Measurements from ENCODE around the gene AP3S2. TPM values are rescaled to one million over a fixed set of nuclear protein-coding genes. Genes with fewer than 3 reads are reported as not detected.
"Not testable (repeated sequence)": the region's sequence is repeated elsewhere in the genome, so short reads cannot be mapped to it uniquely, and the experiment has no call there.

Gene AP3S2
- total RNA-seq (60.9 TPM), polyA plus RNA-seq (22.5 TPM)

DNA sequence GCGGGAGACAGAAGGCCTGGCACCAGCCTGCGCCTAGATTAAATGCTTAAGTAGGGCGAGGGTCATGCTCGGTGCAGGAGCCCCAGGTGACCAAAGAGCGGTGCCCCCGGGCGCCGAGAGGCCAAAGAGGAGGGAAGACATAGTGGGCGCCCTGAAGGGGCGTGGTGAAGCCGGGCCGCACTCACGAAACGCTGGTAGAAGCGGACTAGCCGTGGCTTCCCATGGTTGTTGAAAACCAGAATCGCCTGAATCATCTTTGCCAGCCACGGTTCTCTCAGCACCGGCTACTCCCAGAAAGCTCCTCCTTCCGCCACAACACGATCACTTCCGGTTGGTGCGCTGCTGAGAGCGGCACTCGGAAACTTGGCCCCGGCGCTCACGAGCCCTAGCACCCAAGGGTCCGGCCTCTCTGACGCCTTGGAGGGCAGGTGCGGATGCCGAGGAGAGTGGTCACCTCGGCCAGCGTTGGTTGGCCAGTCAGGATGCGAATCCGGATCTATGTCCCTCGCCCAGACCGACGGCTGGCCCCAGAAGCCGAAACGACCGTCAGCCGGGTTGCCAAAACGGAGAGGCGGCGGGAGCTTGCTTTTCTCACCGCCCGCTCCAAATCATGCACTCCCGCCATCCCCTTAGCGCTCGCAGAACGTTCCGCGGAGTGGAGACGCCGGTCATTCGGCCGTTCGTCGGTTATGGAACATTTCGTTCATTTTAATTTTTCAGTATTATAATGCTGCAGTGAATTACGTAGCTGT, at the start of gene AP3S2:
Gene AP3S2, minus strand, starts transcription at position 299 of the 752 bp plus-strand sequence. Its CDS starts 45 bp downstream, at position 254.
- under 1% methylated on average over 62 of the region's 62 CpGs for WGBS

DNA sequence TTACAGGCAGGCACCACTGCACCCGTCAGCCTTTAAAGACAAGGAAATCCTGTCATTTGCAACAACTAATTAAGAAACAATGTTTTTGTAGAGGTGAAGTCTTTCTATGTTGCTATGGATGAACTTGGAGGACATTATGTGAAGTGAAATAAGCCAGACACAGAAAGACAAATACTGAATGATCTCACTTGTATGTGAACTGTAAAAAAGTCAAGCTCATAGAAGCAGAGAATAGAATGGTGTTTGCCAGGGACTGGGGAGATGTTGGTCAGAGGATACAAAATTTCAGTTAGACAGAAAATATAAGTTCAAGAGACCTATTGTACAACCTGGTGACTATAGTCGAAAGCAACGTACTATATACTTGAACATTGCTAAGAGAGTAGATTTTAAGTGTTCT, 46.1 kb upstream of the AP3S2 start:
- Histone ChIP-seq H3K4me3 (ENCODE audit: low read depth, low read length) (no peak overlapping the region), H3K4me1 (ENCODE audit: insufficient read depth) (no peaks in the 10 kb centered on the region), H3K36me3 (ENCODE audit: insufficient read depth) (no peaks in the 10 kb centered on the region), H3K27ac (ENCODE audit: low read depth) (no peak overlapping the region)
- DNase-seq (ENCODE audit: extremely low spot score) = no peak
- 70% methylated on average over 3 of the region's 3 CpGs for WGBS

More for the DNA sequence above, at the start of gene AP3S2:
- H3K4me1 ChIP-seq (ENCODE audit: insufficient read depth) = no peaks in the 10 kb centered on the region
- DNase-seq (ENCODE audit: extremely low spot score) = peak; percentile 89
- no peaks in the 10 kb centered on the region for H3K36me3 ChIP-seq (ENCODE audit: insufficient read depth)
- H3K4me3 ChIP-seq (ENCODE audit: low read depth, low read length) = peak within 1 kb of the TSS; percentile 82
- H3K27ac ChIP-seq (ENCODE audit: low read depth) = peak within 1 kb of the TSS; percentile 77

DNA sequence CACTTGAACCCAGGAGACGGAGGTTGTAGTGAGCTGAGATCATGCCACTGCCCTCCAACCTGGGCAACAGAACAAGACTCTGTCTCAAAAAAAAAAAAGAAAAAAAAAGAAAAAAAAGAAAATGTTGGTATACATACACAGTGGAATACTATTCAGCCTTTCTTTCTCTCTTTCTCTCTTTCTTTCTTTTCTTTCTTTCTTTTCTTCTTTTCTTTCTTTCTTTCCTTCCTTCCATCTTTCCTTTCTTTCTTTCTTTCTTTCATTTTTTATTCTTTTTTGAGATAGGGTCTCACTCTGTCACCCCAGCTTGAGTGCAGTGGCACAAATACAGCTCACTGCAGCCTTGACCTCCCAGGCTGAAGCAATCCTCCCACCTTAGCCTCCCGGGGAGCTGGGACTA, 45.6 kb upstream of the AP3S2 start:
- not testable (repeated sequence) for H3K36me3 ChIP-seq (ENCODE audit: insufficient read depth); DNase-seq (ENCODE audit: extremely low spot score); H3K4me1 ChIP-seq (ENCODE audit: insufficient read depth); H3K4me3 ChIP-seq (ENCODE audit: low read depth, low read length); H3K27ac ChIP-seq (ENCODE audit: low read depth)
- WGBS = 73% methylated on average over 2 of the region's 2 CpGs

DNA sequence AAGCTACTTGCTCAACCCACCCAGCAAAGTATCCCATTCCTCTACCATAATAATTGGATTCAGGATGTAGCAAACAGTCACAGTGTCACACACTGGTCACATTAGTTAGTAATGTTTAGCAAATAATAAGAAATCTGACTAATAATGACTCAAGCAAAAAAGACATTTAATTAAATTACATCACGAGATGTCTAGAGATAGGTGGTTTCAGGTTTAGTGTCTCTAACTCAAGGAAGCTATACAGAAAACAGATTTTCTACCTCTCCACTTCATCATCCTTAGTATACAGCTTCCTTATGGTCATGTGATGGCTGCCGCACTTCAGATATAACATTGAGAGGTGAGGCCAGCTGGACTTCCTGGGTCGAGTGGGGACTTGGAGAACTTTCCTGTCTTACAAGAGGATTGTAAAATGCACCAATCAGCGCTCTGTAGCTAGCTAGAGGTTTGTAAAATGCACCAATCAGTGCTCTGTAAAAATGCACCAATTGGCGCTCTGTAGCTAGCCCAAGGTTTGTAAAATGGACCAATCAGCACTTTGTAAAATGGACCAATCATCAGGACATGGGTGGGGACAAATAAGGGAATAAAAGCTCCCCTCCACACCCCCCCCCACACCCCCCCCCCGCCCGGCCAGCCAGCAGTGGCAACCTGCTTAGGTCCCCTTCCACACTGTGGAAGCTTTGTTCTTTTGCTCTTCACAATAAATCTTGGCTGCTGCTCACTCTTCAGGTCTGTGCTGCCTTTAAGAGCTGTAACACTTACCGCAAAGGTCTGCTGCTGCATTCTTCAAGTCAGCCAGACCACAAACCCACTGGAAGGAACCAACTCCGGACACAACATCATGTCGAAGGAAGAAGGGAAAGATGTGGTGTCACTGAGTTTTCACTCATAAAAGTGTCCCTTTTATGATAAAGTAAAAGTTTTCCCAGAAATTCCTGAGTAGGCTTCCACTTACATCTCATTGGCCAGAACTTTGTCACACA, 43.9 kb upstream of the AP3S2 start:
- no peaks in the 10 kb centered on the region for H3K36me3 ChIP-seq (ENCODE audit: insufficient read depth)
- H3K4me1 ChIP-seq (ENCODE audit: insufficient read depth) = no peaks in the 10 kb centered on the region
- 75% methylated on average over 10 of the region's 10 CpGs for WGBS
- DNase-seq (ENCODE audit: extremely low spot score) = no peak
- H3K27ac ChIP-seq (ENCODE audit: low read depth) = no peak overlapping the region
- no peak overlapping the region for H3K4me3 ChIP-seq (ENCODE audit: low read depth, low read length)

DNA sequence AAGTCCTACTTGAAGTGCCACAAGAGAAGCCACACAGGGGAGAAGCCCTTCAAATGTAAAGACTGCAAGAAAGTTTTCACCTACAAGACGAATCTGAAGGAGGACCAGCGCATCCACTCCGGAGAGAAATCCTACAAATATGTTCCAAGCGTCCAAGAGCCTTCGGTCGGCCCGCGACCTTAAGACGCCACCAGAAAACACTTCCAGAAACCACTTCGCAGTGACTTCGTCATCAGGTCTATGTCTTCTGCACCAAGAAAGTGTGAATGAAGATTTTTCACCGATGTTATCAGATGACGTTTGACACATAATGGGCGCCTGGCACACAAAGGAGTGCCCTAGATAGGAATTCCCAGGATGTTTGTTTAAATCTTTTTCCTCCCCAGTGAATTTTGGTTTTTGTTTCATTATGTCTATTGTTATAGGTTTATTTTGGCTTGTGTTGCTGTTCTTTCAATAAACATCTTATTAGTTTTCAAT, 43.0 kb upstream of the AP3S2 start:
- Histone ChIP-seq H3K27ac (ENCODE audit: low read depth) (no peak overlapping the region), H3K4me3 (ENCODE audit: low read depth, low read length) (no peak overlapping the region), H3K4me1 (ENCODE audit: insufficient read depth) (no peaks in the 10 kb centered on the region), H3K36me3 (ENCODE audit: insufficient read depth) (no peaks in the 10 kb centered on the region)
- DNase-seq (ENCODE audit: extremely low spot score) = no peak
- WGBS = 88% methylated on average over 14 of the region's 14 CpGs

DNA sequence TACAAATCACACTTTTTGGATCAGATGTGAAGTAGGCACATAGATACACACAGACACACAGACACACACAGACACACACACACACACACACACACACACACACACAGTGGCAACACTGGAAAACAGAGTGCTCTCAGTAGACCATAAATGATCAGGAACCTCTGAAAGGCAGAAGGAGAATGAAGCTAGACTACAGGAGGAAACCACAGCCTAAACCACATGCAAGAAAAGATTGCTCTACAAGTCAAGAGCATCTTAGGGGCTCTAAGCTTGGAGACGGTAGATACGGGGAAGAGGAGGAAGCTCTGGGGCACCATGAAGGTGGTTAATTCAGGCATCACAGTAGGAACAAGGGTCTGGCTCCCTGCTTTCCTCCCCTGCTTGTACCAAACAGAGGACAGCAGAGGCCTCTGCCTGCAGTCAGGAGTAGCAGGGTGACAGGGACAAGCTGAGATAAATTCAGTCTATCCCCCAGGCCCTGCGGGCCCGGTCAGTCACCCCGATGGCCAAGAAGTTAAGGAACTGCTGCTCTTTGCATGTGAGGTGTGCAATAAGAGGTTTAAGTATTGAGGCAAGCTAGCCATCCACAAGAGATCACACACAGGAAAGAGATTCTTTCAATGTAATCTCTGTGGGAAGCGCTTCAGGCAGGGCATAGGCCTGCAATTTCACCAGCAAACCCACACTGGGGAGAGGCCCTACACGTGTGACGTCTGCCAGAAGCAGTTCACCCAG, 42.4 kb upstream of the AP3S2 start:
- WGBS = 82% methylated on average over 8 of the region's 8 CpGs
- H3K27ac ChIP-seq (ENCODE audit: low read depth) = no peak overlapping the region
- H3K4me1 ChIP-seq (ENCODE audit: insufficient read depth) = no peaks in the 10 kb centered on the region
- H3K4me3 ChIP-seq (ENCODE audit: low read depth, low read length) = no peak overlapping the region
- DNase-seq (ENCODE audit: extremely low spot score) = no peak
- H3K36me3 ChIP-seq (ENCODE audit: insufficient read depth) = no peaks in the 10 kb centered on the region

DNA sequence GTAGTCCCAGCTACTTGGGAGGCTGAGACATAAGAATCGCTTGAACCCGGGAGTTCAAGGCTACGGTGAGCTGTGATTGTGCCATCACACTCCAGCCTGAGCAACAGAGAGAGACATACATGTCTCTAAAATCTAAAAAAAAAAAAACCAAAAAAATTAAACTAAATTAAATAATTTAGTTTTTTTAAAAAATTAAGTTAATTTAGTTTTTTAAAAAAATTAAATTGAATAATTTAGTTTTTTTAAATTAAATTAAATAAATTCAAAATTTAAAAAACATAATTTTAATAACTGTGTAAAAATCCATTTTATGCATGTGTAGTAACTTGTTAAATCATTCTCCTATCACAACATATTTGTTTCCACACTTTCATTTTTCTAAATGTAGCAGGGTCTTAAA, 39.1 kb upstream of the AP3S2 start:
- Histone ChIP-seq H3K27ac (ENCODE audit: low read depth) (no peak overlapping the region), H3K4me1 (ENCODE audit: insufficient read depth) (no peaks in the 10 kb centered on the region), H3K36me3 (ENCODE audit: insufficient read depth) (no peaks in the 10 kb centered on the region), H3K4me3 (ENCODE audit: low read depth, low read length) (no peak overlapping the region)
- DNase-seq (ENCODE audit: extremely low spot score) = no peak
- 98% methylated on average over 3 of the region's 3 CpGs for WGBS

DNA sequence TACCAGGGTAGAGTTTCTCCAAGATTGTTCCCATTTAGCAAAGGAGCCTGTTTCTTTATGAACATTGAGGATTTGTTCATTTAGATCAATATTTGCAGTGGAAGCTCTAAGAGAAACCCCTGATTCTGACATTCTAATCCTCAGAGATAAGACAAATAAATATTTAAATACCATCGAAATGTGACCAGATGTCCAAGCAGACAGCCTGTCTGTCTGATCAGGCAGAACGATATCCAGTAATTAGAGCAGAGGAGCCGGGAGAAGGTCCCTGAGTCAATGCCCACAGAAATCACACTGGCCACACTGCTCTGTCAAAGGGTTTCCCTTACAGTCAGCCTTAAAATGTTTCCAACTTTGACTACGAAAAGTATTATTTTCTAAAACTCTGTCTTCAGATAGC, 34.6 kb upstream of the AP3S2 start:
- DNase-seq (ENCODE audit: extremely low spot score) = no peak
- no peaks in the 10 kb centered on the region for H3K4me1 ChIP-seq (ENCODE audit: insufficient read depth)
- H3K36me3 ChIP-seq (ENCODE audit: insufficient read depth) = no peaks in the 10 kb centered on the region
- no peak overlapping the region for H3K4me3 ChIP-seq (ENCODE audit: low read depth, low read length)
- no peak overlapping the region for H3K27ac ChIP-seq (ENCODE audit: low read depth)
- 43% methylated on average over 4 of the region's 4 CpGs for WGBS

DNA sequence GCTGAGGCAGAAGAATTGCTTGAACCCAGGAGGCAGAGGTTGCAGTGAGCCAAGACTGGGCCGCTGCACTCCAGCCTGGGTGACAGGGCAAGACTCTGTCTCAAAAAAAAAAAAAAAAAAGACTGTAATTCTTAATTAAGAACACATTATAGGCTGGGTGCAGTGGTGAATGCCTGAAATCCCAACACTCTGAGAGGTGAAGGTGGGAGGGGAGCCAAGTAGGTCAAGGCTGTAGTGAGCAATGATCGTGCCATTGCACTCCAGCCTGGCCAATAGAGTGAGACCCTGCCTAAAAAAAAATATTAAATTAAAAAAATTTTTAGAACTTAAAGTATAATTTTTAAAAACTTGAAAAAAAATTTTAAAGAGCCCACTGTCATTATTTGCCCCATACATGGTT, 32.4 kb upstream of the AP3S2 start:
- H3K4me1 ChIP-seq (ENCODE audit: insufficient read depth) = no peaks in the 10 kb centered on the region
- H3K4me3 ChIP-seq (ENCODE audit: low read depth, low read length) = no peak overlapping the region
- 77% methylated on average over 2 of the region's 2 CpGs for WGBS
- no peaks in the 10 kb centered on the region for H3K36me3 ChIP-seq (ENCODE audit: insufficient read depth)
- DNase-seq (ENCODE audit: extremely low spot score) = no peak
- H3K27ac ChIP-seq (ENCODE audit: low read depth) = no peak overlapping the region

DNA sequence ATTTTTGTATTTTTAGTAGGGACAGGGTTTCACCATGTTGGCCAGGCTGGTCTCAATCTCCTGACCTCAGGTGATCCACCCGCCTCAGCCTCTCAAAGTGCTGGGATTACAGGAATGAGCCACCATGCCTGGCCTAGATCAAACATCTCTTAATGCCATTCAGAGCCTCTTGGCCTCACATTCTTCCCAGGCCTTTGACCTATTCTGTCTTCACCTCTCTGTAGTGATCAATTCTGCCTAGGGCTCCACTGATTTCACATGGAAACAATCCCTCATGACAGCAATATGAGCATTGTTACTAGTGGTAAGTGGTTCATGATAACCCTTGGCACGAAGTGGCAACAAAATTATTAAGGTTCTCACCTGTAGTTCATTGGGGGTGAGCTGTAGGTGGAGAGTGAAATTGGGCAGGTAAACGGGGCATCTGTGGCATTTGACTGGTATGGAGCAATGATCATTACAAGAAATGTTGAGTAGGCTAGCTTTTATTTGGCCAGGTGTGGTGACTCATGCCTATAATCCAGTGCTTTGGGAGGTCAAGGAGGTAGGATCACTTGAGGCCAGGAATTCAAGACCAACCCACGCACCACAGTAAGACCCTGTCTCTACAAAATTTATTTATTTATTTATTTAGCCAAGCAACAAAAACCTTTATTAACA, 23.8 kb upstream of the AP3S2 start:
- 70% methylated on average over 4 of the region's 4 CpGs for WGBS
- Histone ChIP-seq H3K4me3 (ENCODE audit: low read depth, low read length) (no peak overlapping the region), H3K36me3 (ENCODE audit: insufficient read depth) (no peaks in the 10 kb centered on the region), H3K27ac (ENCODE audit: low read depth) (no peak overlapping the region), H3K4me1 (ENCODE audit: insufficient read depth) (no peaks in the 10 kb centered on the region)
- no peak for DNase-seq (ENCODE audit: extremely low spot score)

DNA sequence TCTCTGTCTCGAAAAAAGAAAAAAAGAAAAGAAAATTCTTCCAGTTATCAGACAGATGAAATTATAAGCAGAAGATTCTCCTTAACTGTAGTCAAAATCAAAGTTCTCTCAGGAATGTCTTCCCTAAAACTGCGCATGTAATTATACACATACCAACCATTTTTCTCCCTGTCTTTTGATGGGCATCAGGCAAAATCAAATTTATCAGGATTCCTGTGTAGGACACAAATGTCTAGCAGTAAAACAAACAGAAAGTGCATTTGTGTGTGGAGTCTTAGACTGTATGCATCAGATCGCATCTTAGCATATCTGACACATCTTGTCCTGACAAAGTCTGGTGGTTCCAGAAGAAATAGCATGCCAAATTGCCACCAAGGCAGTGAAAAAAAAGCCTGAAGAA, 22.9 kb upstream of the AP3S2 start:
- H3K27ac ChIP-seq (ENCODE audit: low read depth) = no peak overlapping the region
- no peaks in the 10 kb centered on the region for H3K36me3 ChIP-seq (ENCODE audit: insufficient read depth)
- 58% methylated on average over 3 of the region's 3 CpGs for WGBS
- no peaks in the 10 kb centered on the region for H3K4me1 ChIP-seq (ENCODE audit: insufficient read depth)
- H3K4me3 ChIP-seq (ENCODE audit: low read depth, low read length) = no peak overlapping the region
- DNase-seq (ENCODE audit: extremely low spot score) = no peak

DNA sequence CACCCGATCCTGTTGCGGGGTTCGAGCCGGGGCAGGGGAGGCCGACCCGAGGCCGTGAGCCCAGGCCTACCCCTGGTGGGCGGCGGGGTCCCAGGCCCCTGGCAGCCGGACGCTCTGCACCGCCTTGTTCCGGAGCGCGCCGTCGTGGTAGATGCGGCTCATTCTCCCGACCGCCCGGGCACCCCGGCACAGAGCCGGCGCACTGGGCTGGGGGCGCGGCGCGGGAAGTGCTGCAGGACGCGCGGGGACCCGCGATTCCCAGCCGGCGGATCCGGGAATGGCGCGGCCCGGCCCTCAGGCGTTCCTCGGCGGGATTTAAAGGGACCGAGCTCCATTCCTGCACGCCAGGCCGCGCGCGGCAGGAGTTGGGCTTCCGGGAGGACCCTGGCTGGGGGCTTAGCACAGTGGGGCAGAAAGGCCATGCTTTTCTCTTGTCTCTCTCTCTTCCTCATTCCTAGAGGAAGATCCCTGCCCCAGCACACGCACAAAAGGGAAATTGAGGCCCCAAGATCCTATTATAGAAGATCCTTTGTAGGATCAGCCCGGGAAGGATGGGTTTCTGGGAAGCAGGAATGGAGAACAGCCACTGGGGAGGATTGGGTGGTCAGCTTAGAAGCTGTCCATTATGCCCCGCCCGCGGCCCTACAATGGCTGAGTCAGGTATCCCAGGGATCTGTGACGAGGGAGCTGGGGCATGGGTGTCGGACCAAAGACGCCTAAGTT, 19.0 kb upstream of the AP3S2 start, which contains the start of gene ARPIN:
Gene ARPIN, minus strand, starts transcription at position 279 of the 723 bp plus-strand sequence. Its CDS starts 117 bp downstream, at position 162.
- H3K36me3 ChIP-seq (ENCODE audit: insufficient read depth) = no peaks in the 10 kb centered on the region
- peak within 1 kb of the TSS; percentile 48 for H3K27ac ChIP-seq (ENCODE audit: low read depth)
- no peak for DNase-seq (ENCODE audit: extremely low spot score)
- WGBS = 6% methylated on average over 57 of the region's 57 CpGs
- H3K4me3 ChIP-seq (ENCODE audit: low read depth, low read length) = peak within 1 kb of the TSS; percentile 92
- no peaks in the 10 kb centered on the region for H3K4me1 ChIP-seq (ENCODE audit: insufficient read depth)
